IMR-90 (cell line): Measurements from ENCODE around the gene PRKAR1A. TPM values are rescaled to one million over a fixed set of nuclear protein-coding genes. Genes with fewer than 3 reads are reported as not detected.

Source experiments
- ATAC-seq: fragments of 200-7000 bp; cut with Tn5 transposase; 2 replicates; pipeline ENCODE4 v1.9.1; 2020; ENCODE audit warnings: low read depth, mild to moderate bottlenecking, moderate library complexity
- BruUV-seq: library from RNA; stranded (reverse); fragments of 400-500 nt; replicated peaks from 2 replicates; lab custom pipeline; 2021; lab: Mats Ljungman, UMichigan
- CTCF ChIA-PET: fragments of 300-600 bp; formaldehyde crosslinking; extraction: SDS; loops from one replicate; lab custom pipeline; 2021; ENCODE audit warnings: antibody characterized with exemption; lab: Yijun Ruan, JAX
- POLR2A ChIA-PET: fragments of 300-600 bp; sonication (Branson Sonifier 250); formaldehyde crosslinking; loops from one replicate; lab custom pipeline; 2022; ENCODE audit warnings: antibody characterized with exemption; ENCODE audit not compliant: unreplicated experiment; lab: Charles Lee
- DNase-seq: peaks from one replicate; pipeline ENCODE4 v3.0.0; 2013
- H2AFZ ChIP-seq: replicated peaks from 2 replicates; pipeline ENCODE3; 2013; ENCODE audit warnings: low read length, mild to moderate bottlenecking; ENCODE audit not compliant: poor library complexity
- H2AK5ac ChIP-seq: 2 replicates; pipeline ENCODE4 v1.6.1; 2013; ENCODE audit warnings: low read depth, low read length, inconsistent platforms
- H2AK9ac ChIP-seq: replicated peaks from 2 replicates; pipeline ENCODE3; 2013; ENCODE audit warnings: mild to moderate bottlenecking, low read depth, low read length, moderate library complexity; ENCODE audit not compliant: poor library complexity
- H2BK120ac ChIP-seq: 2 replicates; pipeline ENCODE4 v1.6.1; 2013; ENCODE audit warnings: low read depth, low read length, inconsistent platforms
- H2BK15ac ChIP-seq: 3 replicates; pipeline ENCODE4 v1.6.1; 2013; ENCODE audit warnings: low read depth, low read length, inconsistent platforms
- H2BK20ac ChIP-seq: 2 replicates; pipeline ENCODE4 v1.6.1; 2013; ENCODE audit warnings: low read depth, mild to moderate bottlenecking, inconsistent platforms, low read length, moderate library complexity
- H2BK5ac ChIP-seq: 2 replicates; pipeline ENCODE4 v1.6.1; 2013; ENCODE audit warnings: mild to moderate bottlenecking, low read depth, low read length, inconsistent platforms; ENCODE audit not compliant: poor library complexity, severe bottlenecking
- H3K14ac ChIP-seq: replicated peaks from 2 replicates; pipeline ENCODE4 v1.6.1; 2013; ENCODE audit warnings: low read depth, low read length, inconsistent platforms
- H3K18ac ChIP-seq: 2 replicates; pipeline ENCODE4 v1.6.1; 2013; ENCODE audit warnings: low read depth, low read length, control low read depth
- H3K23ac ChIP-seq: 2 replicates; pipeline ENCODE4 v1.6.1; 2013; ENCODE audit warnings: low read depth, low read length, inconsistent platforms
- H3K27ac ChIP-seq: 2 replicates; pipeline ENCODE4 v1.5.1; 2013; ENCODE audit warnings: mild to moderate bottlenecking, control low read depth, low read length; ENCODE audit not compliant: insufficient read depth
- H3K27me3 ChIP-seq: 2 replicates; pipeline ENCODE4 v1.6.1; 2013; ENCODE audit warnings: low read length; ENCODE audit not compliant: control insufficient read depth, insufficient read depth
- H3K36me3 ChIP-seq: 2 replicates; pipeline ENCODE4 v1.6.1; 2013; ENCODE audit warnings: low read length, mixed read lengths; ENCODE audit not compliant: control insufficient read depth, insufficient read depth
- H3K4ac ChIP-seq: 2 replicates; pipeline ENCODE4 v1.6.1; 2013; ENCODE audit warnings: low read depth, low read length, inconsistent platforms
- H3K4me1 ChIP-seq: 2 replicates; pipeline ENCODE4 v1.6.1; 2013; ENCODE audit warnings: low read length, mixed read lengths; ENCODE audit not compliant: control insufficient read depth, insufficient read depth
- H3K4me2 ChIP-seq: 2 replicates; pipeline ENCODE4 v1.6.1; 2013; ENCODE audit warnings: low read depth, mild to moderate bottlenecking, control low read depth, low read length, moderate library complexity
- H3K4me3 ChIP-seq: 2 replicates; pipeline ENCODE4 v1.5.1; 2013; ENCODE audit warnings: low read depth, mild to moderate bottlenecking, control low read depth, low read length, moderate library complexity; ENCODE audit not compliant: insufficient read depth
- H3K56ac ChIP-seq: 2 replicates; pipeline ENCODE4 v1.6.1; 2013; ENCODE audit warnings: low read length, inconsistent platforms; ENCODE audit not compliant: insufficient read depth; ENCODE audit errors: extremely low read depth
- H3K79me1 ChIP-seq, 2 experiments: 2 replicates each; pipeline ENCODE4 v1.6.1; 2013; ENCODE audit warnings: low read length in 2 of 2, inconsistent platforms in 1 of 2, low read depth in 1 of 2
- H3K9ac ChIP-seq: 2 replicates; pipeline ENCODE4 v1.6.1; 2013; ENCODE audit warnings: low read depth, low read length, control low read depth
- H3K9me1 ChIP-seq: 2 replicates; pipeline ENCODE4 v1.6.1; 2013; ENCODE audit warnings: low read length, inconsistent platforms; ENCODE audit not compliant: insufficient read depth
- H3K9me3 ChIP-seq: 2 replicates; pipeline ENCODE4 v1.6.1; 2013; ENCODE audit warnings: low read length; ENCODE audit not compliant: control insufficient read depth, insufficient read depth
- H4K20me1 ChIP-seq: 2 replicates; pipeline ENCODE4 v1.6.1; 2013; ENCODE audit warnings: low read length, inconsistent platforms; ENCODE audit not compliant: insufficient read depth
- H4K5ac ChIP-seq: 2 replicates; pipeline ENCODE4 v1.6.1; 2013; ENCODE audit warnings: mild to moderate bottlenecking, low read depth, low read length, control low read depth
- H4K8ac ChIP-seq, 2 experiments: 2 replicates each; pipeline ENCODE4 v1.6.1; 2013; ENCODE audit warnings: low read depth in 2 of 2, low read length in 2 of 2, control low read depth in 1 of 2, inconsistent platforms in 1 of 2
- H4K91ac ChIP-seq: 2 replicates; pipeline ENCODE4 v1.6.1; 2013; ENCODE audit warnings: low read depth, low read length, inconsistent platforms; ENCODE audit not compliant: insufficient read depth
- BHLHE40 ChIP-seq: fragments of 150-350 bp; IDR thresholded peaks from 2 replicates; pipeline ENCODE4 v1.6.1; 2016; ENCODE audit warnings: mild to moderate bottlenecking, low read depth, low read length
- CEBPB ChIP-seq: IDR thresholded peaks from 2 replicates; pipeline ENCODE4 v1.6.1; 2012; ENCODE audit warnings: low read depth, low read length, improper control_type of control experiment
- CHD1 ChIP-seq: IDR thresholded peaks from 2 replicates; pipeline ENCODE4 v1.6.1; 2012; ENCODE audit warnings: low read depth, low read length, improper control_type of control experiment
- ELK1 ChIP-seq: fragments of 150-350 bp; IDR thresholded peaks from 2 replicates; pipeline ENCODE4 v1.6.1; 2016; ENCODE audit warnings: low read depth, mild to moderate bottlenecking, low read length, moderate library complexity, borderline replicate concordance
- FOS ChIP-seq: fragments of 150-350 bp; IDR thresholded peaks from 2 replicates; pipeline ENCODE4 v1.6.1; 2016; ENCODE audit warnings: low read depth, low read length
- MAFK ChIP-seq: IDR thresholded peaks from 2 replicates; pipeline ENCODE4 v1.6.1; 2012; ENCODE audit warnings: low read depth, low read length, improper control_type of control experiment
- MAZ ChIP-seq: IDR thresholded peaks from 2 replicates; pipeline ENCODE4 v1.6.1; 2012; ENCODE audit warnings: low read depth, mild to moderate bottlenecking, low read length, improper control_type of control experiment, moderate library complexity, borderline replicate concordance
- MXI1 ChIP-seq: IDR thresholded peaks from 2 replicates; pipeline ENCODE4 v1.6.1; 2012; ENCODE audit warnings: low read depth, mild to moderate bottlenecking, low read length, moderate library complexity, borderline replicate concordance
- NFE2L2 ChIP-seq: fragments of 150-350 bp; IDR thresholded peaks from 2 replicates; pipeline ENCODE4 v1.6.1; 2016; ENCODE audit warnings: low read depth, mild to moderate bottlenecking, low read length
- POLR2A ChIP-seq: IDR thresholded peaks from 2 replicates; pipeline ENCODE4 v1.6.1; 2012; ENCODE audit warnings: mild to moderate bottlenecking, low read depth, low read length
- RAD21 ChIP-seq: IDR thresholded peaks from 2 replicates; pipeline ENCODE4 v1.6.1; 2012; ENCODE audit warnings: low read length, improper control_type of control experiment
- RCOR1 ChIP-seq: IDR thresholded peaks from 2 replicates; pipeline ENCODE4 v1.6.1; 2012; ENCODE audit warnings: mild to moderate bottlenecking, low read length, improper control_type of control experiment; ENCODE audit not compliant: insufficient replicate concordance
- RFX5 ChIP-seq: IDR thresholded peaks from 2 replicates; pipeline ENCODE4 v1.8.0; 2012; ENCODE audit warnings: low read depth, mild to moderate bottlenecking, low read length, moderate library complexity
- SMC3 ChIP-seq: fragments of 150-350 bp; IDR thresholded peaks from 2 replicates; pipeline ENCODE4 v1.6.1; 2016; ENCODE audit warnings: low read depth, mild to moderate bottlenecking, antibody characterized with exemption, low read length, moderate library complexity
- dilution Hi-C: fragments of 300-500 bp; cut with HindIII; formaldehyde crosslinking; loops from one replicate; pipeline ENCODE4 v1.14.3; 2018; ENCODE audit warnings: low sequenced_read_pairs; ENCODE audit not compliant: unreplicated experiment
- in situ Hi-C: fragments of 300-500 bp; cut with MboI; formaldehyde crosslinking; loops from 3 replicates; pipeline ENCODE4 v1.14.3; 2019; ENCODE audit warnings: low sequenced_read_pairs, inconsistent platforms, mixed read lengths
- intact Hi-C: fragments of 100-400 bp; cut with micrococcal nuclease; formaldehyde crosslinking; loops from 2 replicates; pipeline ENCODE4 v1.10.0; 2022
- polyA plus RNA-seq, 3 experiments: library from polyadenylated mRNA; depleted of rRNA; stranded (reverse); fragments of >200 nt; gene quantifications; 2 replicates each; pipeline ENCODE4 v1.2.3, GENCODE V29; 2012; ENCODE audit warnings: low replicate concordance in 1 of 3
- total RNA-seq: library from RNA; depleted of rRNA; stranded (reverse); fragments of >200 nt; gene quantifications from 2 replicates; pipeline ENCODE4 v1.2.3, GENCODE V29; 2012
- TF ChIP-seq, protein P1 (sequence below): fragments of 150-350 bp; IDR thresholded peaks from 2 replicates; pipeline ENCODE4 v1.6.1; 2017; ENCODE audit warnings: mild to moderate bottlenecking, antibody characterized with exemption, low read length, low read depth
- TF ChIP-seq, protein P2 (sequence below): conservative IDR thresholded peaks from 2 replicates; pipeline ENCODE4 v1.5.1; 2012; ENCODE audit warnings: mild to moderate bottlenecking, low read depth, low read length, improper control_type of control experiment

PRKAR1A gene
- total and polyA plus RNA-seq, 2 of the 4 experiments (the other 2 are of a cell fraction): 145 to 256 TPM

- Histone ChIP-seq H3K79me1 (peaks cover 24 to 51% of the 10 kb centered on the region in 2 experiments), H3K36me3 (peaks cover 48% of the 10 kb centered on the region), H4K91ac (no peak overlapping the region), H3K4ac (no peak overlapping the region), H2BK15ac (no peak overlapping the region), H3K9me3 (no peaks in the 10 kb centered on the region), H2AFZ (no peak overlapping the region), H3K4me3 (no peak overlapping the region), H2AK9ac (no peak overlapping the region), H2BK5ac (no peak overlapping the region), H4K5ac (no peak overlapping the region), H4K20me1 (peaks cover 29% of the 10 kb centered on the region), H3K27ac (no peak overlapping the region), H3K56ac (no peak overlapping the region), H3K9me1 (peaks cover 3% of the 10 kb centered on the region), H4K8ac (no peak overlapping the region), H3K23ac (no peak overlapping the region), H2BK120ac (no peak overlapping the region), H3K14ac (no peak overlapping the region), H3K4me2 (no peak overlapping the region), H3K27me3 (no peaks in the 10 kb centered on the region), H3K9ac (no peak overlapping the region), H3K18ac (no peak overlapping the region), H2BK20ac (no peak overlapping the region), H2AK5ac (no peak overlapping the region), H3K4me1 (no peaks in the 10 kb centered on the region)
- ATAC-seq: no peak
- DNase-seq: no peak
- in situ Hi-C loops (no loop called here), intact Hi-C loops (no loop called here), dilution Hi-C loops (no loop called here)
- POLR2A ChIA-PET: no interaction called here
- no TSS peak for BruUV-seq
- TF ChIP-seq, protein P1, sequence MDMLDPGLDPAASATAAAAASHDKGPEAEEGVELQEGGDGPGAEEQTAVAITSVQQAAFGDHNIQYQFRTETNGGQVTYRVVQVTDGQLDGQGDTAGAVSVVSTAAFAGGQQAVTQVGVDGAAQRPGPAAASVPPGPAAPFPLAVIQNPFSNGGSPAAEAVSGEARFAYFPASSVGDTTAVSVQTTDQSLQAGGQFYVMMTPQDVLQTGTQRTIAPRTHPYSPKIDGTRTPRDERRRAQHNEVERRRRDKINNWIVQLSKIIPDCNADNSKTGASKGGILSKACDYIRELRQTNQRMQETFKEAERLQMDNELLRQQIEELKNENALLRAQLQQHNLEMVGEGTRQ: no peak
- TF ChIP-seq CHD1 (no peak), RFX5 (no peak), RCOR1 (no peak), FOS (no peak), MAFK (no peak), POLR2A (no peak), NFE2L2 (no peak), ELK1 (no peak), MAZ (no peak), CEBPB (no peak), SMC3 (no peak), RAD21 (no peak), BHLHE40 (no peak), MXI1 (no peak)
- TF ChIP-seq, protein P2, sequence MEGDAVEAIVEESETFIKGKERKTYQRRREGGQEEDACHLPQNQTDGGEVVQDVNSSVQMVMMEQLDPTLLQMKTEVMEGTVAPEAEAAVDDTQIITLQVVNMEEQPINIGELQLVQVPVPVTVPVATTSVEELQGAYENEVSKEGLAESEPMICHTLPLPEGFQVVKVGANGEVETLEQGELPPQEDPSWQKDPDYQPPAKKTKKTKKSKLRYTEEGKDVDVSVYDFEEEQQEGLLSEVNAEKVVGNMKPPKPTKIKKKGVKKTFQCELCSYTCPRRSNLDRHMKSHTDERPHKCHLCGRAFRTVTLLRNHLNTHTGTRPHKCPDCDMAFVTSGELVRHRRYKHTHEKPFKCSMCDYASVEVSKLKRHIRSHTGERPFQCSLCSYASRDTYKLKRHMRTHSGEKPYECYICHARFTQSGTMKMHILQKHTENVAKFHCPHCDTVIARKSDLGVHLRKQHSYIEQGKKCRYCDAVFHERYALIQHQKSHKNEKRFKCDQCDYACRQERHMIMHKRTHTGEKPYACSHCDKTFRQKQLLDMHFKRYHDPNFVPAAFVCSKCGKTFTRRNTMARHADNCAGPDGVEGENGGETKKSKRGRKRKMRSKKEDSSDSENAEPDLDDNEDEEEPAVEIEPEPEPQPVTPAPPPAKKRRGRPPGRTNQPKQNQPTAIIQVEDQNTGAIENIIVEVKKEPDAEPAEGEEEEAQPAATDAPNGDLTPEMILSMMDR: no peak
- CTCF ChIA-PET: no interaction called here
These were observed 10.0 kb downstream of the PRKAR1A start for GRCh38 chr17:68522266-68522665.
